HepG2 (cell line): ENCODE measurements around the gene MYO1E. TPM values are rescaled to one million over a fixed set of nuclear protein-coding genes. Genes with fewer than 3 reads are reported as not detected.

ENCODE experiments used
- ATAC-seq: fragments of 200-7000 bp; cut with Tn5 transposase; 3 replicates; pipeline ENCODE4 v1.9.1; 2020; ENCODE audit warnings: mild to moderate bottlenecking, moderate library complexity
- BruUV-seq: library from RNA; stranded (reverse); fragments of 400-500 nt; replicated peaks from 2 replicates; lab custom pipeline; 2021; lab: Mats Ljungman, UMichigan
- CTCF ChIA-PET: fragments of 300-600 bp; formaldehyde crosslinking; extraction: SDS; loops from one replicate; lab custom pipeline; 2021; ENCODE audit warnings: low total read pairs, inconsistent platforms, low intra/inter-chr PET ratio; lab: Yijun Ruan, JAX
- POLR2A ChIA-PET: fragments of 350-600 bp; sonication (Branson Sonifier 250); formaldehyde crosslinking; loops from one replicate; lab custom pipeline; 2020; ENCODE audit warnings: antibody characterized with exemption, inconsistent platforms; lab: Yijun Ruan, JAX
- DNase-seq: peaks from one replicate; pipeline ENCODE4 v3.0.0-alpha.2; 2015; ENCODE audit warnings: low spot score
- FAIRE-seq: peaks from 3 replicates; lab custom pipeline; 2011; peaks lifted over from hg19 to GRCh38; lab: Jason Lieb, UNC
- H2AFZ ChIP-seq: one replicate; pipeline ENCODE4 v1.6.1; 2011; ENCODE audit warnings: low read length, inconsistent platforms
- H3K27ac ChIP-seq: fragments of 300-600 bp; 3 replicates; pipeline ENCODE4 v1.8.0; 2011; ENCODE audit warnings: mixed run types, mild to moderate bottlenecking, mixed read lengths, low read length, inconsistent platforms; ENCODE audit not compliant: insufficient read depth; ENCODE audit errors: extremely low read length
- H3K27me3 ChIP-seq, 2 experiments: fragments of 200-600 bp in 1 of 2; 2 replicates in 1 of 2; 3 replicates in 1 of 2; pipeline versions ENCODE4 v1.6.0 to v1.8.0; 2011; ENCODE audit warnings: low read length in 2 of 2, mild to moderate bottlenecking in 2 of 2, moderate library complexity in 2 of 2, inconsistent platforms in 1 of 2; ENCODE audit not compliant: insufficient read depth in 2 of 2, control insufficient read depth in 1 of 2
- H3K36me3 ChIP-seq, 2 experiments: fragments of 200-600 bp in 1 of 2; replicated peaks in 1 of 2; 2 replicates in 1 of 2; 3 replicates in 1 of 2; pipeline versions ENCODE4 v1.5.1 to v1.8.0; 2011; ENCODE audit warnings: low read length in 2 of 2, inconsistent platforms in 1 of 2; ENCODE audit not compliant: insufficient read depth in 2 of 2, control insufficient read depth in 1 of 2
- H3K4me1 ChIP-seq: 2 replicates; pipeline ENCODE4 v1.5.1; 2012; ENCODE audit warnings: low read length, inconsistent platforms; ENCODE audit not compliant: insufficient read depth
- H3K4me2 ChIP-seq: 2 replicates; pipeline ENCODE4 v1.6.0; 2011; ENCODE audit warnings: low read depth, low read length, inconsistent platforms
- H3K4me3 ChIP-seq, 3 experiments: fragments of 200-600 bp in 1 of 3; sonication (generic), shearing (Covaris generic) in 1 of 3; replicated peaks in 1 of 3; 2 replicates each; pipeline ENCODE4 v1.5.1; 2011 to 2016; ENCODE audit warnings: low read length in 3 of 3, inconsistent platforms in 2 of 3, low read depth in 2 of 3, mild to moderate bottlenecking in 2 of 3, control low read depth in 1 of 3, mixed read lengths in 1 of 3; ENCODE audit not compliant: insufficient read depth in 1 of 3
- H3K79me2 ChIP-seq: one replicate; pipeline ENCODE4 v1.6.1; 2011; ENCODE audit warnings: low read length, inconsistent platforms; ENCODE audit not compliant: insufficient read depth
- H3K9ac ChIP-seq: 2 replicates; pipeline ENCODE4 v1.6.0; 2011; ENCODE audit warnings: mild to moderate bottlenecking, low read depth, low read length, inconsistent platforms; ENCODE audit not compliant: insufficient read depth
- H3K9me3 ChIP-seq: 2 replicates; pipeline ENCODE4 v1.5.1; 2012; ENCODE audit warnings: mild to moderate bottlenecking, low read length
- H4K20me1 ChIP-seq: 2 replicates; pipeline ENCODE4 v1.6.0; 2011; ENCODE audit warnings: inconsistent platforms, mild to moderate bottlenecking, low read length, moderate library complexity; ENCODE audit not compliant: insufficient read depth
- CREB1 ChIP-seq, 2 experiments: fragments of 450-650 bp in 1 of 2; IDR thresholded peaks; 2 replicates each; pipeline ENCODE4 v1.6.1; 2016 to 2017; ENCODE audit warnings: control low read depth in 1 of 2, mild to moderate bottlenecking in 1 of 2, missing compliant biosample characterization in 1 of 2, missing genetic modification characterization in 1 of 2
- CSRNP1 ChIP-seq: sonication (generic); formaldehyde crosslinking; IDR thresholded peaks from 2 replicates; pipeline ENCODE4 v1.8.1; 2023; ENCODE audit warnings: mild to moderate bottlenecking, missing genetic modification reagents
- HMGXB3 ChIP-seq: sonication (generic); formaldehyde crosslinking; IDR thresholded peaks from 2 replicates; pipeline ENCODE4 v1.4.0; 2020; ENCODE audit warnings: missing genetic modification reagents, borderline replicate concordance
- HNRNPL ChIP-seq: fragments of 200-400 bp; formaldehyde crosslinking; IDR thresholded peaks from 2 replicates; pipeline ENCODE4 v1.6.1; 2017; ENCODE audit warnings: mild to moderate bottlenecking, low read depth, low read length
- PHB2 ChIP-seq: fragments of 450-650 bp; IDR thresholded peaks from 2 replicates; pipeline ENCODE4 v1.6.1; 2018; ENCODE audit not compliant: partially characterized antibody
- SP1 ChIP-seq, 2 experiments: fragments of 450-650 bp in 1 of 2; sonication (generic) in 1 of 2; formaldehyde crosslinking in 1 of 2; IDR thresholded peaks; 2 replicates each; pipeline versions ENCODE4 v1.4.0 to v1.6.1; 2016 to 2020; ENCODE audit warnings: missing genetic modification reagents in 1 of 2
- U2AF2 ChIP-seq: fragments of 200-400 bp; formaldehyde crosslinking; IDR thresholded peaks from 2 replicates; pipeline ENCODE4 v1.6.1; 2017; ENCODE audit warnings: low read depth, mild to moderate bottlenecking, low read length
- YY1 ChIP-seq: IDR thresholded peaks from 2 replicates; pipeline ENCODE4 v1.6.1; 2011; ENCODE audit warnings: low read length, low read depth, moderate library complexity, mild to moderate bottlenecking; ENCODE audit not compliant: insufficient read depth, insufficient replicate concordance
- ZFP82 ChIP-seq: sonication (generic); formaldehyde crosslinking; IDR thresholded peaks from 2 replicates; pipeline ENCODE4 v1.5.1; 2020; ENCODE audit warnings: mild to moderate bottlenecking, missing genetic modification reagents, borderline replicate concordance
- ZKSCAN5 ChIP-seq: sonication (generic); formaldehyde crosslinking; IDR thresholded peaks from 2 replicates; pipeline ENCODE4 v1.5.1; 2020; ENCODE audit warnings: mild to moderate bottlenecking, missing genetic modification reagents
- ZNF263 ChIP-seq: sonication (generic); formaldehyde crosslinking; IDR thresholded peaks from 2 replicates; pipeline ENCODE4 v1.4.0; 2020; ENCODE audit warnings: missing genetic modification reagents
- ZNF335 ChIP-seq: sonication (generic); formaldehyde crosslinking; IDR thresholded peaks from 2 replicates; pipeline ENCODE4 v1.4.0; 2020; ENCODE audit warnings: missing genetic modification reagents
- ZNF629 ChIP-seq: sonication (generic); formaldehyde crosslinking; conservative IDR thresholded peaks from 2 replicates; pipeline ENCODE4 v1.5.0; 2020; ENCODE audit warnings: missing genetic modification reagents
- ZNF768 ChIP-seq: sonication (generic); formaldehyde crosslinking; IDR thresholded peaks from 2 replicates; pipeline ENCODE4 v1.4.0; 2020; ENCODE audit warnings: missing genetic modification reagents
- WGBS: methylation state at CpG from one replicate; pipeline ENCODE4 v1.1.6; 2017; ENCODE audit warnings: low lambda C conversion rate; 5-methylcytosine and 5-hydroxymethylcytosine counted together
- in situ Hi-C: cut with HindIII; loops from 2 replicates; pipeline ENCODE4 v1.10.0; 2017; ENCODE audit warnings: low pct_unique_long_range_greater_than_20kb; ENCODE audit not compliant: extremely low pct_ligation_motif_present
- intact Hi-C: fragments of 100-400 bp; cut with micrococcal nuclease; formaldehyde crosslinking; loops from one replicate; pipeline ENCODE4 v1.10.0; 2022; ENCODE audit not compliant: unreplicated experiment
- polyA plus RNA-seq, 8 experiments: library from polyadenylated mRNA; depleted of rRNA in 3 of 8; stranded (reverse) in 7 of 8; unstranded in 1 of 8; fragments of >200 nt; fragmentation: Illumina TruSeq in 4 of 8; extraction: Trizol in 4 of 8; gene quantifications; 2 replicates each; pipeline versions ENCODE4 v1.2.1 to v1.2.3, GENCODE V29; 2011 to 2016; ENCODE audit warnings: low read depth in 4 of 8, missing spikeins in 1 of 8, mixed read lengths in 1 of 8; ENCODE audit not compliant: insufficient read depth in 1 of 8
- total RNA-seq, 5 experiments: library from RNA; depleted of rRNA; stranded (reverse); fragments of >200 nt; fragmentation: Illumina TruSeq; extraction: Trizol; gene quantifications; 2 replicates each; pipeline ENCODE4 v1.2.3, GENCODE V29; 2016; ENCODE audit warnings: low read depth in 1 of 5

MYO1E gene
- total and polyA plus RNA-seq, 2 of the 13 experiments (the other 11 are each of a cell fraction or from before 2014, with no cell fraction given) = 15.7 to 25.1 TPM

GRCh38 chr15:59244337-59244736 is 128.3 kb downstream of the MYO1E start:
- no peaks in the 10 kb centered on the region for H3K27me3 ChIP-seq
- peaks cover 6% of the 10 kb centered on the region for H3K4me1 ChIP-seq
- no peaks in the 10 kb centered on the region for H3K9me3 ChIP-seq
- intact Hi-C loops (no loop called here), in situ Hi-C loops (no loop called here)
- H4K20me1 ChIP-seq = no peaks in the 10 kb centered on the region
- FAIRE-seq (no peak), DNase-seq (no peak), ATAC-seq (no peak)
- no peaks in the 10 kb centered on the region for H3K79me2 ChIP-seq
- ChIA-PET POLR2A (no interaction called here), CTCF (no interaction called here)
- H3K9ac ChIP-seq = no peak overlapping the region
- TF ChIP-seq U2AF2 (no peak), ZNF629 (CRISPR knock-in tag) (peak; percentile 36; the same call in 1 of the 2 replicates)
- H3K27ac ChIP-seq = no peak overlapping the region
- H3K4me3 ChIP-seq = no peak overlapping the region
- no TSS peak for BruUV-seq
- H3K4me2 ChIP-seq = no peak overlapping the region
- 98% methylated on average over 3 of the region's 3 CpGs for WGBS
- H3K36me3 ChIP-seq = peaks cover 0 to 3% of the 10 kb centered on the region in 2 experiments; a peak in 1 of 5 replicates
- no peak overlapping the region for H2AFZ ChIP-seq

- Histone ChIP-seq H3K79me2 (no peaks in the 10 kb centered on the region), H3K36me3 (peaks cover 0 to 3% of the 10 kb centered on the region in 2 experiments; a peak in 1 of 5 replicates), H3K4me2 (no peak overlapping the region), H3K4me3 (no peak overlapping the region), H4K20me1 (no peaks in the 10 kb centered on the region), H3K27me3 (no peaks in the 10 kb centered on the region), H3K27ac (no peak overlapping the region), H3K9me3 (no peaks in the 10 kb centered on the region), H3K4me1 (peaks cover 6% of the 10 kb centered on the region), H2AFZ (no peak overlapping the region), H3K9ac (no peak overlapping the region)
- ChIA-PET POLR2A (no interaction called here), CTCF (no interaction called here)
- DNase-seq (no peak), ATAC-seq (no peak), FAIRE-seq (no peak)
- 96% methylated on average over 5 of the region's 5 CpGs for WGBS
- in situ Hi-C loops (no loop called here), intact Hi-C loops (no loop called here)
- no TSS peak for BruUV-seq
- TF ChIP-seq ZKSCAN5 (CRISPR knock-in tag) = no peak
- no peak for TF ChIP-seq ZNF263 (CRISPR knock-in tag)
- TF ChIP-seq CSRNP1 (CRISPR knock-in tag) = no peak
- no peak for TF ChIP-seq ZNF335 (CRISPR knock-in tag)
- TF ChIP-seq HMGXB3 = no peak
- TF ChIP-seq YY1 = no peak
- TF ChIP-seq PHB2 = no peak
- TF ChIP-seq ZFP82 = no peak
- no peak for TF ChIP-seq ZNF768 (CRISPR knock-in tag)
- TF ChIP-seq HNRNPL = no peak
- TF ChIP-seq CREB1 (IDR thresholded peaks at IDR 0.05) = no peak
- TF ChIP-seq CREB1 (CRISPR knock-in tag; IDR thresholded peaks at IDR 0.05) = no peak
- TF ChIP-seq SP1 (IDR thresholded peaks at IDR 0.05) = no peak
- TF ChIP-seq SP1 (CRISPR knock-in tag; IDR thresholded peaks at IDR 0.05) = no peak
Observed at GRCh38 chr15:59243622-59244021, 129.0 kb downstream of the MYO1E start.
